CD8-positive, alpha-beta T cell (primary cell): Measurements from ENCODE around the gene PDAP1. TPM values are rescaled to one million over a fixed set of nuclear protein-coding genes. Genes with fewer than 3 reads are reported as not detected.

Experiments used
- total RNA-seq, 46 experiments: library from RNA in 2 of 46; stranded (reverse) in 2 of 46; gene quantifications; one replicate each; pipeline ENCODE4 v1.2.3 and lab custom pipeline; 2021 to 2026

The PDAP1 gene
- total RNA-seq, 2 experiments from 2014 or later: 34.5 to 36.2 TPM

Other genes starting within 250 kb of the PDAP1 start
- under 1 TPM in 1 of 2 experiments, not detected in 1; 0.30 TPM for gene KPNA7, start 200.5 kb downstream of the PDAP1 start, total RNA-seq
- gene MYH16, start 135.8 kb downstream of the PDAP1 start, total RNA-seq: not detected
- gene ARPC1A, start 82.7 kb downstream of the PDAP1 start, total RNA-seq: 10 to 100 TPM; 33.1 to 38.2 TPM
- gene ARPC1B, start 33.9 kb downstream of the PDAP1 start, total RNA-seq: 10 to 100 TPM; 68.5 to 70.5 TPM
- 100 to 1,000 TPM; 144 TPM for gene BUD31, start 372 bp upstream of the PDAP1 start, total RNA-seq
- gene PTCD1, start 30.2 kb upstream of the PDAP1 start, total RNA-seq: 1 to 10 TPM; 4.2 to 4.5 TPM
- gene CPSF4, start 30.3 kb upstream of the PDAP1 start, total RNA-seq: 10 to 100 TPM; 33.4 to 33.9 TPM
- gene ATP5MF, start 57.6 kb upstream of the PDAP1 start, total RNA-seq: 10 to 100 TPM; 45.6 to 48.5 TPM
- gene ZNF789, start 64.3 kb upstream of the PDAP1 start, total RNA-seq: 10 to 100 TPM; 12.9 to 14.1 TPM
- 100 to 1,000 TPM; 256 to 268 TPM for gene ZNF394, start 91.7 kb upstream of the PDAP1 start, total RNA-seq
- 1 to 10 TPM; 6.0 to 6.2 TPM for gene ZKSCAN5, start 96.1 kb upstream of the PDAP1 start, total RNA-seq
- gene FAM200A, start 143.5 kb upstream of the PDAP1 start, total RNA-seq: 1 to 10 TPM; 2.7 to 3.3 TPM
- 100 to 1,000 TPM; 177 to 186 TPM for gene ZNF655, start 150.0 kb upstream of the PDAP1 start, total RNA-seq
- gene TMEM225B, start 189.7 kb upstream of the PDAP1 start, total RNA-seq: 1 to 10 TPM in 1 of 2 experiments, under 1 TPM in 1; 0.94 to 2.1 TPM
- gene ZSCAN25, start 208.3 kb upstream of the PDAP1 start, total RNA-seq: 10 to 100 TPM; 54.1 to 54.7 TPM